GM12865 (cell line): ENCODE results near the gene CFAP100.
A peak's percentile ranks its signal among the peaks of the same experiment; 100 is the strongest.

ENCODE experiments used
- DNase-seq: peaks from one replicate; pipeline ENCODE4 v3.0.0; 2010; ENCODE audit warnings: low read depth
- H3K4me3 ChIP-seq: 2 replicates; pipeline ENCODE4 v1.5.1; 2011; ENCODE audit warnings: mild to moderate bottlenecking, low read depth, low read length, control low read depth
- CTCF ChIP-seq: IDR thresholded peaks from 2 replicates; pipeline ENCODE4 v1.5.1; 2011; ENCODE audit warnings: low read length, control low read depth, low read depth, inconsistent platforms; ENCODE audit not compliant: insufficient read depth; ENCODE audit errors: missing control alignments

The CFAP100 gene

GRCh38 chr3:126352476-126353454 is 41.9 kb upstream of the CFAP100 start:
- DNase-seq: no peak
- H3K4me3 ChIP-seq: no peak overlapping the region
- TF ChIP-seq CTCF: no peak

- DNase-seq: no peak
- TF ChIP-seq CTCF: no peak
- H3K4me3 ChIP-seq: no peak overlapping the region
Measured at GRCh38 chr3:126353694-126354321, 40.9 kb upstream of the CFAP100 start.

DNA sequence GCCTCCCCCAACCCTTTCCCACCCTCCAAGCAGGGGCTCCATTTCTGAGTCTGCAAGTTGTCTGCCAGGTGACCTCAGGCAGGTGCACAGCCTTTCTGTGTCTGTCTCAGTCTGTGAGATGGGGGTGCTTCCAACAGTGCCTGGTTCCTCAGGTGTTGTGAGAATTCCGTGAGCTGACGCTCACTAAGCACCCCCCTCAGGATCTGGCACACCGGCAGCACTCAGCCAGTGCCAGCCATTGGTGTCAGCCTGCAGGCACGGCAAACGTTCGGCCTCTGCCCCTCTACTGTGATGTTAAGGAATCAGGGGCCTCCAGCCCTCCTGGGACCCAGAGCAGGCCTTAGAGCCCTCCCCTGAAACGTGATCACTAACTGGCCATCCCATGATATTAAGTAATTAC is 39.9 kb upstream of the CFAP100 start:
- DNase-seq: no peak
- H3K4me3 ChIP-seq: no peak overlapping the region
- TF ChIP-seq CTCF: no peak

- no peak overlapping the region for H3K4me3 ChIP-seq
- no peak for DNase-seq
- TF ChIP-seq CTCF: no peak
Measured at GRCh38 chr3:126355251-126355650, 39.5 kb upstream of the CFAP100 start.

- no peak for TF ChIP-seq CTCF
- H3K4me3 ChIP-seq: no peak overlapping the region
- peak; percentile 12 for DNase-seq
Measured at GRCh38 chr3:126355777-126356372, 38.8 kb upstream of the CFAP100 start.

DNA sequence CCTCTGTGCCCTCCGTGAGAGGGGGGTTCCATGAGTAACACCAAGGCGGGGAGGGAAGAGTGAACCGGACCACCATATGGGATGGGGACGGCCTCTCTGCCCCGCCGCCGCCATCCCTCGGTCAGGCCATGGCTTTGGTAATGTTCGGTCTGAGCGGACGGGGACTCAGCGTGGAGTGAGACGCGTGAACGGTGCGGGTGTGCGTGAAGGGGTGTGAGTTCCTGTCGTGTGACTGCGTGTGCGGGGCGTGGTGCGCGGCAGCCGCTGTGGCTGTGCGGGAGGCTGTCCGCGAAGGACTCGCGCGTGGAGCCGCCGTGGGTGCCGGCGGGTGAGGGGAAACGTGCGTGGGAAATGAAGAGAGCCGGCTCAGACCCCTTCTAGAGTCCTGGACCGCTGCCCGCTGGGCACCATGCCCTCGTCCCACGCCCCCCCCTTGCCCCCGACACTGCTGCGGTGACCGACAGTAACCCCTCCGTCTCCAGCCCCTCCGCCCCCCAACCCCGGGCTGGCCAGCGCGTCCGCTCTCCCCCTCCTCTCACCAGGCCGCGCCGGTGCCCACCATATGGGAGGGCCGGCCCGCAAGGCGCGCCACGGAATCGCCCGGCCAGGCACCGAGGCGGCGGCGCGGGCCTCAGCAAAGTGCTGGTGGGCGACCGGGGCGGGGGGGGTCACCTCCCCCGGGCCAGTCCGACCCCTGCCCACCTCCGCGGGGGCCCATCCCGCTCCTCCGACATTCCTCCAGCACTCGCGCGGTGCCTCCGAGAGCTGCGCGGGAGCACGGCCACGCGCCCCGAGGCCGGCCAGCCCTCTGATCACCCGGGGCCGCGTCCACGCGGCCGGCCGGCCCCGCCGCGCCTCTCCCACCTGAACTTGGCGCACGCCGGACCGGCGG is 38.1 kb upstream of the CFAP100 start:
- TF ChIP-seq CTCF: no peak
- no peak for DNase-seq

More for the DNA sequence above, 38.1 kb upstream of the CFAP100 start:
- peak overlapping the region; percentile 7; the same call in 1 of the 2 replicates for H3K4me3 ChIP-seq
